A673 (cell line): ENCODE results near the gene CSF2. TPM values are rescaled to one million over a fixed set of nuclear protein-coding genes. Genes with fewer than 3 reads are reported as not detected.

Source experiments
- BruUV-seq: library from RNA; stranded (reverse); fragments of 400-500 nt; replicated peaks from 2 replicates; lab custom pipeline; 2021; lab: Mats Ljungman, UMichigan
- CTCF ChIA-PET: fragments of 300-600 bp; sonication (Branson Sonifier 250); formaldehyde crosslinking; loops from one replicate; lab custom pipeline; 2022; ENCODE audit warnings: antibody characterized with exemption; lab: Charles Lee
- POLR2A ChIA-PET: fragments of 300-600 bp; sonication (Branson Sonifier 250); formaldehyde crosslinking; loops from one replicate; lab custom pipeline; 2022; ENCODE audit warnings: antibody characterized with exemption; ENCODE audit not compliant: low non-redundant PET; lab: Charles Lee
- DNase-seq: peaks from one replicate; pipeline ENCODE4 v3.0.0-alpha.2; 2015; ENCODE audit warnings: low spot score
- H3K27ac ChIP-seq: fragments of 200-600 bp; sonication (generic); 2 replicates; pipeline ENCODE4 v1.5.1; 2016; ENCODE audit warnings: mixed run types, low read depth, mild to moderate bottlenecking, mixed read lengths, antibody characterized with exemption, low read length; ENCODE audit not compliant: poor library complexity, severe bottlenecking
- H3K27me3 ChIP-seq: fragments of 200-600 bp; sonication (generic); replicated peaks from 2 replicates; pipeline ENCODE4 v1.6.1; 2017; ENCODE audit warnings: mixed run types, low read depth, mild to moderate bottlenecking, mixed read lengths, antibody characterized with exemption, low read length; ENCODE audit not compliant: insufficient read depth, poor library complexity
- H3K36me3 ChIP-seq: fragments of 200-600 bp; sonication (generic); 2 replicates; pipeline ENCODE4 v1.6.1; 2016; ENCODE audit warnings: mixed run types, mild to moderate bottlenecking, mixed read lengths, antibody characterized with exemption, low read length; ENCODE audit not compliant: insufficient read depth, poor library complexity, severe bottlenecking
- H3K4me1 ChIP-seq: fragments of 200-600 bp; sonication (generic); 2 replicates; pipeline ENCODE4 v1.6.1; 2017; ENCODE audit warnings: mixed run types, mild to moderate bottlenecking, mixed read lengths, antibody characterized with exemption, low read length; ENCODE audit not compliant: insufficient read depth, poor library complexity, severe bottlenecking
- H3K4me3 ChIP-seq: fragments of 200-600 bp; sonication (generic); 2 replicates; pipeline ENCODE4 v1.5.1; 2016; ENCODE audit warnings: low read depth, mixed run types, mild to moderate bottlenecking, mixed read lengths, low read length; ENCODE audit not compliant: poor library complexity, severe bottlenecking
- H3K9me3 ChIP-seq: fragments of 200-600 bp; sonication (generic); 2 replicates; pipeline ENCODE4 v1.6.1; 2016; ENCODE audit warnings: mixed run types, low read depth, mild to moderate bottlenecking, mixed read lengths, antibody characterized with exemption, low read length; ENCODE audit not compliant: poor library complexity, severe bottlenecking
- CTCF ChIP-seq: fragments of 300-800, 200-600 bp; sonication (generic); conservative IDR thresholded peaks from 2 replicates; pipeline ENCODE4 v1.5.1; 2017; ENCODE audit warnings: low read depth, mild to moderate bottlenecking, antibody characterized with exemption, low read length, moderate library complexity, mixed read lengths
- EZH2 ChIP-seq: fragments of 200-600 bp; sonication (generic); IDR thresholded peaks from 2 replicates; pipeline ENCODE4 v1.6.1; 2017; ENCODE audit warnings: borderline replicate concordance, low read depth, mild to moderate bottlenecking, mixed read lengths, antibody characterized with exemption, low read length; ENCODE audit not compliant: poor library complexity, severe bottlenecking
- intact Hi-C: fragments of 100-400 bp; cut with micrococcal nuclease; formaldehyde crosslinking; loops from one replicate; pipeline ENCODE4 v1.10.0; 2022; ENCODE audit not compliant: unreplicated experiment
- total RNA-seq: library from RNA; stranded (reverse); gene quantifications from 2 replicates; pipeline ENCODE4 v1.2.3, GENCODE V29; 2021

CSF2 gene
- total RNA-seq, 1 experiment from 2014 or later, result not detected

DNA sequence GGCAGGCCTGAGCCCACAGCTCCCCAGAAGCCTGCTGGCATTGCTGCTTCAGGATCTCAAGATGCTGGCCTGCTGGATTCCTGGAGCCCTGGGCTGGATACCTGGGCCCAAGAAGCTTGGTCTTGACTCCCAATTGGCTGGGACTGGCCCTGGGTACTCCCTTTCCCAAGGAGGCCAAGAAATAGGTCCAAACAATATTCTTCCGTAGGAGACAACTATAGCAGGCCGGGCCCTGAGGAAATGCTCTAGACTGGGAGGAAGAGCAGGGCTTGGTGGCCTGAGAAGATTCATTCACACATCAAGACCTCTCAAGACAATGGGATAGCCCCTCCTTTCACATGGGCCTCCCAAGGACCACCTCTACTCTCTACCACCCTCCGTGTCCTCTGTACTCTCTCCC lies 7.9 kb downstream of the CSF2 start:
- ChIA-PET CTCF (no interaction called here), POLR2A (no interaction called here)
- no peaks in the 10 kb centered on the region for H3K4me1 ChIP-seq

GRCh38 chr5:132082329-132083023 lies 8.9 kb downstream of the CSF2 start:
- Histone ChIP-seq H3K4me3 (no peak overlapping the region), H3K9me3 (no peaks in the 10 kb centered on the region), H3K27ac (no peak overlapping the region), H3K27me3 (no peaks in the 10 kb centered on the region), H3K4me1 (no peaks in the 10 kb centered on the region), H3K36me3 (no peaks in the 10 kb centered on the region)
- ChIA-PET POLR2A (no interaction called here), CTCF (no interaction called here)
- DNase-seq, result no peak
- no peak for TF ChIP-seq CTCF
- TF ChIP-seq EZH2, result no peak
- intact Hi-C loops, result no loop called here
- BruUV-seq, result no TSS peak

More for the DNA sequence above, 7.9 kb downstream of the CSF2 start:
- intact Hi-C loops, result no loop called here
- no peak for TF ChIP-seq EZH2
- TF ChIP-seq CTCF, result no peak
- Histone ChIP-seq H3K36me3 (no peaks in the 10 kb centered on the region), H3K27ac (no peak overlapping the region), H3K27me3 (no peaks in the 10 kb centered on the region), H3K9me3 (no peaks in the 10 kb centered on the region), H3K4me3 (no peak overlapping the region)
- no peak for DNase-seq
- no TSS peak for BruUV-seq

GRCh38 chr5:132083071-132083678 lies 9.6 kb downstream of the CSF2 start:
- no peaks in the 10 kb centered on the region for H3K4me1 ChIP-seq
- H3K9me3 ChIP-seq, result no peaks in the 10 kb centered on the region
- no TSS peak for BruUV-seq
- ChIA-PET POLR2A (no interaction called here), CTCF (no interaction called here)
- H3K27ac ChIP-seq, result no peak overlapping the region
- intact Hi-C loops, result no loop called here
- H3K4me3 ChIP-seq, result no peak overlapping the region
- DNase-seq, result no peak
- no peaks in the 10 kb centered on the region for H3K27me3 ChIP-seq
- H3K36me3 ChIP-seq, result no peaks in the 10 kb centered on the region
- no peak for TF ChIP-seq EZH2
- TF ChIP-seq CTCF, result no peak
